OCI-LY3 (cell line): ENCODE measurements around the gene CYP2A13.
"Not testable (repeated sequence)": the region's sequence is repeated elsewhere in the genome, so short reads cannot be mapped to it uniquely, and the experiment has no call there.

ENCODE experiments used
- H2AFZ ChIP-seq: fragments of 200-600, 300-600 bp; shearing (Covaris generic); 2 replicates; pipeline ENCODE4 v1.6.0; 2014; ENCODE audit warnings: antibody characterized with exemption, low read depth, low read length
- H3K27ac ChIP-seq: fragments of 200-600, 300-600 bp; sonication (generic); 2 replicates; pipeline ENCODE4 v1.5.1; 2014; ENCODE audit warnings: mild to moderate bottlenecking, low read length, moderate library complexity, mixed read lengths
- H3K27me3 ChIP-seq: fragments of 200-600, 300-600 bp; sonication (generic); 2 replicates; pipeline ENCODE4 v1.6.1; 2014; ENCODE audit warnings: low read depth, low read length, mixed read lengths
- H3K36me3 ChIP-seq: fragments of 200-600, 300-600 bp; sonication (generic); replicated peaks from 2 replicates; pipeline ENCODE3; 2014; ENCODE audit warnings: low read depth, low read length, mixed read lengths
- H3K4me1 ChIP-seq: fragments of 300-600, 200-600 bp; sonication (generic); 2 replicates; pipeline ENCODE4 v1.6.1; 2014; ENCODE audit warnings: low read length, mixed read lengths
- H3K4me2 ChIP-seq: fragments of 200-600, 300-600 bp; sonication (generic); 2 replicates; pipeline ENCODE4 v1.6.1; 2014; ENCODE audit warnings: low read length, mixed read lengths
- H3K4me3 ChIP-seq: fragments of 300-600, 200-600 bp; sonication (generic); 2 replicates; pipeline ENCODE4 v1.5.1; 2014; ENCODE audit warnings: antibody characterized with exemption, mild to moderate bottlenecking, low read length, moderate library complexity
- H3K79me2 ChIP-seq: fragments of 300-600, 200-600 bp; shearing (Covaris generic); 2 replicates; pipeline ENCODE4 v1.6.1; 2014; ENCODE audit warnings: mild to moderate bottlenecking, low read length, mixed read lengths
- H3K9ac ChIP-seq: fragments of 300-600, 200-600 bp; shearing (Covaris generic); 2 replicates; pipeline ENCODE4 v1.6.0; 2014; ENCODE audit warnings: mild to moderate bottlenecking, low read length, moderate library complexity
- H3K9me3 ChIP-seq: fragments of 200-600, 300-600 bp; shearing (Covaris generic); 2 replicates; pipeline ENCODE4 v1.6.1; 2014; ENCODE audit warnings: low read length, mixed read lengths; ENCODE audit not compliant: insufficient read depth
- H4K20me1 ChIP-seq: fragments of 200-600, 300-600 bp; sonication (generic); 2 replicates; pipeline ENCODE4 v1.6.1; 2016; ENCODE audit warnings: low read length, mixed read lengths; ENCODE audit not compliant: insufficient read depth
- CTCF ChIP-seq: fragments of 200-600, 300-600 bp; sonication (generic); IDR thresholded peaks from 2 replicates; pipeline ENCODE4 v1.5.1; 2014; ENCODE audit warnings: antibody characterized with exemption, low read length, low read depth
- EZH2phosphoT487 ChIP-seq: fragments of 200-600 bp; shearing (Covaris generic); IDR thresholded peaks from 2 replicates; pipeline ENCODE4 v1.6.1; 2018; ENCODE audit warnings: antibody characterized with exemption, mixed run types, low read depth

Gene CYP2A13

GRCh38 chr19:41098762-41099161 lies 10.5 kb downstream of the CYP2A13 start:
- Histone ChIP-seq H3K79me2 (no peaks in the 10 kb centered on the region), H3K4me3 (no peak overlapping the region), H2AFZ (no peak overlapping the region), H4K20me1 (no peaks in the 10 kb centered on the region), H3K9me3 (no peaks in the 10 kb centered on the region), H3K4me1 (no peaks in the 10 kb centered on the region), H3K9ac (no peak overlapping the region), H3K27me3 (no peaks in the 10 kb centered on the region), H3K4me2 (no peak overlapping the region), H3K36me3 (no peaks in the 10 kb centered on the region), H3K27ac (no peak overlapping the region)
- no peak for TF ChIP-seq CTCF

DNA sequence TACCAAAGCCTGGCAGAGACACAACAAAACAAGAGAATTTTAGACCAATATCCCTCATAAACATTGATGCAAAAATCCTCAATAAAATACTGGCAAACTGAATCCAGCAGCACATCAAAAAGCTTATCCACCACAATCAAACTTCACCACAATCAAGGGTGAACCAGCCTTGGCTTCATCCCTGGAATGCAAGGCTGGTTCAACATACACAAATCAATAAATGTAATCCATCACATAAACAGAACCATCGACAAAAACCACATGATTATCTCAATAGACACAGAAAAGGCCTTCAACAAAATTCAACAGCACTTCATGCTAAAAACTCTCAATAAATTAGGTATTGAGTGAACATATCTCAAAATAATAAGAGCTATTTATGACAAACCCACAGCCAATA lies 14.0 kb downstream of the CYP2A13 start:
- not testable (repeated sequence) for H2AFZ ChIP-seq

DNA sequence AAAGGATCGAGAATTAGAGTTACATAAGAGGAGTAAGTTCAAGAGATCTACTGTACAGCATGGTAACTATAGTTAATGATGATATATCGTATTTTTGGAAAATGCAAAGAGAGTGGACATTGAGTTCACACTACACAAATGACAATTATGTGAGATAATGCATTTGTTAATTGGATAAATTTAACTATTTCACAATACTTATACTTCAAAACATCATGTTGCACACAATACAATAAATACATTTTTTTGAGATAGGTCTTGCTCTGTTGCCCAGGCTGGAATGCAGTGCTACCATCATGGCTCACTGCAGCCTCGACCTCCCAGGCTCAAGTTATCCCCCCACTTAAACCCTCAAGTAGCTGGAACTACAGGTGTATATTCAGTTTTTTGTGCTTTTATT lies 17.9 kb downstream of the CYP2A13 start:
- TF ChIP-seq CTCF (no peak), EZH2phosphoT487 (no peak)
- H2AFZ ChIP-seq = no peak overlapping the region
- no peak overlapping the region for H3K4me2 ChIP-seq
- no peaks in the 10 kb centered on the region for H4K20me1 ChIP-seq
- peaks cover 3% of the 10 kb centered on the region; the same call in 1 of the 2 replicates for H3K27me3 ChIP-seq
- no peaks in the 10 kb centered on the region for H3K36me3 ChIP-seq
- no peak overlapping the region for H3K27ac ChIP-seq
- no peaks in the 10 kb centered on the region for H3K4me1 ChIP-seq
- no peak overlapping the region for H3K9ac ChIP-seq
- no peaks in the 10 kb centered on the region for H3K79me2 ChIP-seq
- no peak overlapping the region for H3K4me3 ChIP-seq
- H3K9me3 ChIP-seq = no peaks in the 10 kb centered on the region

More for the DNA sequence above, 14.0 kb downstream of the CYP2A13 start:
- H3K79me2 ChIP-seq, H3K27me3 ChIP-seq, H4K20me1 ChIP-seq, H3K27ac ChIP-seq, H3K9me3 ChIP-seq, H3K4me1 ChIP-seq, H3K36me3 ChIP-seq, H3K9ac ChIP-seq, H3K4me3 ChIP-seq, H3K4me2 ChIP-seq: not testable (repeated sequence)

- Histone ChIP-seq H3K9me3 (no peaks in the 10 kb centered on the region), H3K27me3 (peaks cover 14% of the 10 kb centered on the region), H3K4me1 (no peaks in the 10 kb centered on the region), H3K4me2 (no peak overlapping the region), H3K27ac (no peak overlapping the region), H3K79me2 (no peaks in the 10 kb centered on the region), H3K36me3 (no peaks in the 10 kb centered on the region), H3K9ac (no peak overlapping the region), H4K20me1 (no peaks in the 10 kb centered on the region), H2AFZ (no peak overlapping the region), H3K4me3 (no peak overlapping the region)
- TF ChIP-seq EZH2phosphoT487 = no peak
- TF ChIP-seq CTCF = no peak
Observed at GRCh38 chr19:41111296-41111695, 23.0 kb downstream of the CYP2A13 start.

DNA sequence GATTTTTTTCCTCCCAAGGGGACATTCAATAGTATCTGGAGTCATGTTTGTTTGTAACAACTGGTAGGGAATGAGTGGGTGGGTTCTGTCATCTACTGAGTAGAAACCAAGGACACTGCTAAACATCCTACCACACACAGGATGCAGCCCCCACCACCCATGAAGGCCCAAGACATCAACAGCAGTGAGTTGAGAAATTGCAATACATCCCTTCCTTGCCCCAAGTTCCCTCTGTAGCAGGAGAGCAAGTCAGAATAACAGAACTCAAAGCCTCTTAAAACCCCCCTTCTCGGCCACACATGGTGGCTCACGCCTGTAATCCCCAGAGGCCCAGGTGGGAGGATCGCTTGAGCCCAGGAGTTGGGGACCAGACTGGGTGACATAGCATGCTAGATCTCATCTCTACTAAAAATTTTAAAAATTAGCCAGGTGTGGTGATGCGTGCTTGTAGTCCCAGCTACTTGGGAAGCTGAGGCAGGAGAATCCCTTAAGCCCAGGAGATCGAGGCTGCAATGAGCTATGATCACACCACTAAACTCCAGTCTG lies 23.6 kb downstream of the CYP2A13 start:
- Histone ChIP-seq H3K36me3 (no peaks in the 10 kb centered on the region), H3K9me3 (no peaks in the 10 kb centered on the region), H3K4me1 (no peaks in the 10 kb centered on the region), H2AFZ (no peak overlapping the region), H3K9ac (no peak overlapping the region), H3K79me2 (no peaks in the 10 kb centered on the region), H4K20me1 (no peaks in the 10 kb centered on the region), H3K4me3 (no peak overlapping the region), H3K27ac (no peak overlapping the region), H3K4me2 (no peak overlapping the region), H3K27me3 (peaks cover 14% of the 10 kb centered on the region)
- TF ChIP-seq CTCF = no peak
- no peak for TF ChIP-seq EZH2phosphoT487
